GM12892 (cell line): ENCODE results near the gene CEP41.

Source experiments
- DNase-seq: peaks from one replicate; pipeline ENCODE4 v3.0.0; 2011; ENCODE audit not compliant: insufficient read length
- FAIRE-seq: peaks from 2 replicates; lab custom pipeline; 2011; peaks lifted over from hg19 to GRCh38; lab: Jason Lieb, UNC
- POLR2A ChIP-seq: IDR thresholded peaks from 2 replicates; pipeline ENCODE4 v1.6.1; 2011; ENCODE audit warnings: low read depth, low read length, control low read depth
- POLR2AphosphoS5 ChIP-seq: IDR thresholded peaks from 2 replicates; pipeline ENCODE4 v1.6.1; 2011; ENCODE audit warnings: low read depth, low read length, control low read depth
- TAF1 ChIP-seq: IDR thresholded peaks from 2 replicates; pipeline ENCODE4 v1.6.1; 2011; ENCODE audit warnings: low read depth, mild to moderate bottlenecking, control low read depth, low read length, borderline replicate concordance

The CEP41 gene

DNA sequence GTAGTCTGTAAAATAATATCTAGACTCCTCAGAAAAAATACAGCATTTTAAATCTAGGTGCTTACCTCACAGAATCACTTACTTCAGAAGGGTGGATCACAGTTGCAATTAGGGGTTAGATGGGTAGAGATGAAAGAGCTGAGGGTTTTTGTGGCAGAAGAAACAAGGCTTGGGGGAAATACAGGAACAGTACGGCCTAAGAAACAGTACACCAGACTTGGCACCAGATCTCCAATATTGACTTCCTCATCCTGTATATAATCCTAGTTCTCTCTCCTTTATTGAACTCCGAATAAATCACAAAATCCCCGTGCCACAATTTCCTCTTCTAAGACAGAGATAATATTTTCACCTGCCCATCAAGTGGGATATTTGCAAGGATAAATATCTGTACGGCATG is 14.3 kb downstream of the CEP41 start:
- DNase-seq (no peak), FAIRE-seq (no peak)
- TF ChIP-seq TAF1 (no peak), POLR2A (no peak), POLR2AphosphoS5 (no peak)

DNA sequence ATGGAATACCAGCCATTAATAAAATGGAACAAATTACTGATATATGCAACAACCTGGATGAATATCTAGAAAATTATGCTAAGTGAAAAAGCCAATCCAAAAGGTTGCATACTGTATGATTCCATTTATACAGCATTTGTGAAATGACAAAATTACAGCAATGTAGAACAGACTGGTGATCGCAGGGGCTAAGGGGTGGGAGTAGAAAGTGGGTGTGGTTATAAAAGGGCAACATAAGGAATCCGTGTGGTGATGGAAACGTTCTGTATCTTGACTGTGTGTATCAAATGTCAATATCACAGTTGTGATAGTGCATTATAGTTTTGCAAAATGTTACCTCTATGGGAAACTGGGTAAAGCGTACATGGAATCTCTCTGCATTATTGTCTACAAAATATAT is 15.0 kb downstream of the CEP41 start:
- DNase-seq (no peak), FAIRE-seq (no peak)
- TF ChIP-seq TAF1: no peak
- TF ChIP-seq POLR2AphosphoS5: no peak
- TF ChIP-seq POLR2A: no peak

DNA sequence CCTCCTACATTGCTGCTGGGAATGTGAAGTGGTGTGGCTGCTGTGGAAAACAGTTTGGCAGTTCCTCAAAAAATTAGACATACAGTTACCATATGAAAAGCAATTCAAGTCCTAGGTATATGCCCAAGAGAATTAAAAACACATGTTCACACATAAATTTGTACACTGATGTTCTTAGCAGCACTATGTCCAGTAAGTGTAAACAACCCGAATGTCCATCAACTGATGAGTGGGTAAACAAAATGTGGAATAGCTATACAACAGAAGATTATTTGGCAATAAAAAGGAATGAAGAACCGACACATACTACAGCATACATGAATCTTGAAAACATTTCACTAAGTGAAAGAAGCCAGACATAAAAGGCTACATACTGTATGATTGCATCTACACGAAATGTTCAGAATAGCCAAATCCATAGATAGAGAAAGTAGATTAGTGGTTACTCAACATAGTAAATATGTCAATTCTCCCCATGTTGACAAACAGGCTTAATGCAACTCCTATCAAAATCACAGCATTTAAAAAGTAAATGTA is 17.2 kb downstream of the CEP41 start:
- TF ChIP-seq POLR2AphosphoS5 (no peak), POLR2A (no peak), TAF1 (no peak)
- DNase-seq (no peak), FAIRE-seq (no peak)

DNA sequence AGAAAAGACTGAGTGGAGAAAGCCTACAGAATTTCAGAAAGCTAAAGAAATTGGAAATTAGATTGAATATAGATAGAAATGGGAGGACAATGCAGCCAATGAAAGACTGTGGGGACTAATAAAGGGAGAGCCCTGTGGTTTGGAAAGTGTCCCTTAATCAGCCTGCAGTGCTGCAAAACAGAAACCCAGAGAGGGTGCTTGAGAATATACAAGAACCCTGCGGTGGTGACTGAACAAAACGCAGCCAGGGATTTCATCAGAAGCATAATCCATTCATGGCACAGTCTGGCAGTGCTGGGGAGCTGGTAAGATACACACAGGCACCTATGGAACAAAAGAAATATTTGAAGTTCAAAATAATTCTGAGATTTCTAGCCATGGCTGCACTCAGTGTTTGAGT is 19.1 kb downstream of the CEP41 start:
- DNase-seq: no peak
- FAIRE-seq: no peak
- no peak for TF ChIP-seq POLR2AphosphoS5
- TF ChIP-seq TAF1: no peak
- TF ChIP-seq POLR2A: no peak

DNA sequence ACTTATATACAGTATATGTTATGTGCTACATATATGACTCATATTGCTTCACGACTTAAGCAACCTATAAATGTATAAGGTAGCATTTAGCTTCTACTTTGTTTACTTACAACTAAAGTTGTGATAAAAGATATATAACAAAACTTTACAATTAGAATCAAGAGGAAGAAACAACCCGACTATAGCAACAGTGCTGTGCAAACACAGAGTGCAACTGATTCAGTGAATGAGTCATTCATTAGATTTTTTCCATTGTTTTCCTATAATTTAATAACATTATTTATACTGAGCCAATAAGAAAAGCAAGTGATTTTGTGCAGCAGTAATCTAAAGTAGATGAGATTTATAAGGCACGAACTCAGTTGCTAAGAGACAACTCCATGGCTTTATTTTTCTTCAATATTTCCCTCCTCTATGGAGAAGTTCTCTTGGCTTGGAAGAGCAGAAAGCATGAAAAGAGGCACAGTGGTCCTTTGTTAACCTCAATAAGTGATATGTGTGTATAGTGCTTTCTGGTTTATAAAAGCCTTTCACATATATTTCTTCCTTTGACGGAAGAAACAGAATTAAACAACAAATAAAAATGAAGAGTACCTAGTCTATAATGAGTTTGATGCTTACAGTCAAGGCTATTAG is 19.8 kb downstream of the CEP41 start:
- FAIRE-seq: no peak
- DNase-seq: no peak
- TF ChIP-seq TAF1: no peak

DNA sequence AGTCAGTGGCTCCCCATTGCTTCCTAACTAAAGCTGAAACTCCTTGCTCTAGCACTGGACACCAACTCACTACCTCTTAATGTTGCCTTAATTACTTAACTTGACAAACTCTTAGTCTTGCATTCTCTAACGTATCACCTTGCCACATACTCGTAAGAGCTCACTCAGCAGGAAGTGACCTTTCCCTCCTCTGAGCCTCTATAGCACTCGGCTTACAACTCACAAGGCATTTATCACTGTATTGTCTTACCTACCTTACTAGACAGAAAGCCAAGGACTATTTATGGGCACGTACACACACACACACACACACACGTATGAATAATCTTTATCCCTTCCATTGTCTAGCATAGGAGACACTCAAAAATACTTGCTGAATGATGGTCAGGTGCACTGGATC is 21.2 kb downstream of the CEP41 start:
- TF ChIP-seq TAF1 (no peak), POLR2AphosphoS5 (no peak), POLR2A (no peak)
- no peak for DNase-seq
- FAIRE-seq: no peak

DNA sequence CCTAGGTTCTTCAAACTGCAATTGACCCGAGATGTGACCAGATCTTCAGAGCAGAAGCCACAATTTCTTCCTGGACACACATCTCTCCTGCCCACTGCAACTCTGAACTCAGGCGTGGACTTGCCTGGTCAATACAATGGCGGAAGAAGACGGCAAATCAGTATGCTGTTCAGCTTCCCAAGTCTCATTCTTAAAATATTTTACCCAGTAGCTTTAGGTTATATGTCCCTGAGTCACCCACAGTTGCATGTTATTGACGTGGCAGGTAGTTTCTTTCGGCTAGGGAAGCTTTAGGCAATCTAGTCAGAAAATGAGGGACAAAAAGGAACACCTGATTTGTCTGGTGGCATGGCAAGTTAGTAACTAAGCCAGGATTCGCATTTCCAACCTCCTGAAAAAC is 22.5 kb downstream of the CEP41 start:
- FAIRE-seq: no peak
- DNase-seq: no peak
- no peak for TF ChIP-seq POLR2A
- TF ChIP-seq POLR2AphosphoS5: no peak
- no peak for TF ChIP-seq TAF1

DNA sequence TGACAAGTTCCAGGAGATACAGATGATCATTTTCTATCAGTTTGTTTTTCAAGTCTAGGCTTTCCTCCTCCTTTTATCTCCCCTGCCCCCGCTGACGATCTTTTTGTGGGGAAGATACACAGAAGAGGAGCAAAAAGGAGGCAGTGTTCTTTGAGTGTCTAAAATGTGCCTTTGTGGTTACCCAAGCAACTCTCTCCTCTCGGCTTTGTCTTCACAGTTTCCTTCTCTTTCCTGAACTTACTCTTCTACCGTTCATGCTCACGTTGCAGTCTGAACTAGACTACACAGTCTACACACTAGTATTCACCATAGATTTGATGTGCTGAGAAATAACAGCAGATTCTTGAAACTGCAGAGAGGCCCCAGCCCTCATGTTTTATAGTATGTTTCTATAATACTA is 23.6 kb downstream of the CEP41 start:
- FAIRE-seq (no peak), DNase-seq (no peak)
- TF ChIP-seq TAF1 (no peak), POLR2AphosphoS5 (no peak), POLR2A (no peak)

DNA sequence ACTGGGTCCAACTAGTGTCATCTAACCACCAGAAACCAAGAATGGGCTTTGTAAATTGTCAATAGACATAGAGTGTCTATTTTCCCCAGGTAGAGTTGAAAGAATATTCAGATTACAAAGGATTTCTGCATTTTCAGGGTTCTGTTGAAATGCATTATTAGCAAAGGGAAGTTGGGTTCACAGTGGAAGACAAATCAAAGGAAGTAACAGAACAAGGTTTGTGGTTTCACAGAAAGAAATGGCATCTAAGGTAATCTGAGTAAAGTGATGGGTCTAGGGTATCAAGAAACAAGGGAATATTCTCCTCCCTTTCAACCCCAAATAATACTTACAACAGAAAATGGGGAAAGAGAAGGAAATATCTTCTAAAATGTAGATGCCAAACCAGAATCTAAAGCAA is 25.8 kb downstream of the CEP41 start:
- peak; percentile 17 for FAIRE-seq
- TF ChIP-seq POLR2A (no peak), TAF1 (no peak), POLR2AphosphoS5 (no peak)
- DNase-seq: no peak

DNA sequence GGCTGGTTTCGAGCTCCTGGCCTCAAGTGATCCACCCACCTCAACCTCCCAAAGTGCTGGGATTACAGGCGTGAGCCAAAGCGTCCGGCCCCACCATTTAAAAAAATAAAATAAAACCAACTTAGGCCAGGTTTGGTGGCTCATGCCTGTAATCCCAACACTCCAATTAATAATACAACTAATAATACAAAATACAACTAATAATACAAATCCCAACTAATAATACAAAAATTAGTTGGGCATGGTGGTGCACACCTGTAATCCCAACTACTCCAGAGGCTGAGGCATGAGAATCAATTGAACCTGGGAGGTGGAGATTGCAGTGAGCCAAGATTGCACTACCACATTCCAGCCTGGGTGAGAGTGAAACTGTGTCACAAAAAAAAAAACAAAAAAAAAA is 27.6 kb downstream of the CEP41 start:
- TF ChIP-seq POLR2A (no peak), POLR2AphosphoS5 (no peak), TAF1 (no peak)
- DNase-seq (no peak), FAIRE-seq (no peak)

DNA sequence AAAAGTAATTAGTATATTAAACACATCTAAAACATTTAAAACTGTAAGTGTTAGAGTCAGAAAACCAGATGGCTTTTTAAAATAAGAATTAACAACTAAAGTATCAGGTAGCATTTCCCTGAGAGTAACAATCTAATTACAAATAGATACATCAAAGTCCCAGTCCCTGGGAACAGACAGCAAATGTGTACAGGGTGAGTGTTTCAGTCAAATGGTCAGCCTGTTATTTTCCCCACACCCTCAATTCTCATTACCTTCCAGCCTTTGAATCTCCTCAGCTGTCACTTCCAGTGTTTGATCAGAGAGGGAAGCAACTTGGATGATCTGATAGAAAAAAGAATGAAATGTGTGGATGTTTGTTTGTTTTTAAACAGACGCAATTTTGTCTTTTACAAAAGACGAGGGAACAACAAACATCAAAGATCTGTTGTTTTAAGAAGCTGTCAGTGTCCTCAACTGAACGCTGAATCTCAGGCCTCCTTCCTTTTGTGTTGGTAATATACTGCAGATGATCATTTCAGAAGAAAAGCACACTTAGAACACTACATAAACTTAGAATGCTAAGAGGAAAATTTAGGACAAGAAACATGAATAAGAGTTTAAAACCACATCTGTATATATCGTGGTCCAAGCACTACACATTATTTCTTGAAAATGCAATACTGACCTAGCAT is 29.8 kb downstream of the CEP41 start:
- no peak for TF ChIP-seq POLR2A
- no peak for TF ChIP-seq TAF1
- no peak for TF ChIP-seq POLR2AphosphoS5
- DNase-seq (no peak), FAIRE-seq (no peak)

DNA sequence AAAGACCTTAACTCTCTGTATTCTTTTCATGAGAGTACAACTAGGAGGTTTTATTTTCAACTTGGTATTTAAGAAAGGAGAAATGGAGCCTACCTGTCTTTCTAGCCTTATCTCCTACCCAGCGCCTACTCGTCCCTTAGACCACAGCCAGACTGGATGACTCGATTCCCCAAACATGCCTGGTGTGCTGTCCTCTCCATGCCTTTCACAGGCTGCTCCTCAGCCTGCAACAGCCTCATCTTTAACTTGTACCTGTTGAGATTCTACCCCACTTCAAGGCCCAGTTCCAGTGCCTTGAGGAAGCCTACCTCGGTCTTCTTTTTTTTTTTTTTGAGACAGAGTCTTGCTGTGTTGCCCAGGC is 31.1 kb downstream of the CEP41 start:
- DNase-seq (no peak), FAIRE-seq (no peak)
- TF ChIP-seq POLR2AphosphoS5 (no peak), TAF1 (no peak), POLR2A (no peak)

DNA sequence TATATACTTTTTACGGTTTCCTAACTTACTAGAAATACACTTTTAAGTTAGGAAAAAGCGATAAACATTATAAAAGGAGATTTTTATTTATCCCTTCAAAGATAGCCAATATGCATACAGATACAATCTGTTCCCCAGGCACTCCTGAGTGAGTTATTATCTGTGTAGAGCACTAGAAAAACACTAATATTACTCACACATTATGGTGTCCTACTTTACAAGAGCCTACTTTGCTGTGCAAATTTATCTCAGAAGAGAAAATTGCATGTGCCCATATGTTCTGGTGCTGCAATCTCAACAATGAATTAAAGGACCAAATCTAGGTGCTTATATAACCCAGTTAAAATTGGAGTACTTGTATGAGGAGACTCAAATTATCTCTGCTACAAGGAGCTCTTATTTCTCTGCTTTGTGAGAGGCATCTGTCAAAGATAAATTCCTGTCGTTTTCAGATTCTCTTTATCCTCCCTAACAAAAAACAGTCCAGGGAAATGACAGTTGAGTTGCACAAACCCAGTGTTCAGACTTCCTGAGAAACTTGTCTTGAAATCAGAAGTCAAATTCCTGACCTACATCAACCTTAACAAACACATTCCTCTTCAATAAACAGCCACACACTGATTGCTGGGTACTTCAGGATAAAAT is 31.6 kb downstream of the CEP41 start:
- FAIRE-seq (no peak), DNase-seq (no peak)
- TF ChIP-seq POLR2AphosphoS5: no peak
